ENCODE results near the gene ZNF687.
"Not testable (repeated sequence)": the region's sequence is repeated elsewhere in the genome, so short reads cannot be mapped to it uniquely, and the experiment has no call there.

ZNF687 gene

DNA sequence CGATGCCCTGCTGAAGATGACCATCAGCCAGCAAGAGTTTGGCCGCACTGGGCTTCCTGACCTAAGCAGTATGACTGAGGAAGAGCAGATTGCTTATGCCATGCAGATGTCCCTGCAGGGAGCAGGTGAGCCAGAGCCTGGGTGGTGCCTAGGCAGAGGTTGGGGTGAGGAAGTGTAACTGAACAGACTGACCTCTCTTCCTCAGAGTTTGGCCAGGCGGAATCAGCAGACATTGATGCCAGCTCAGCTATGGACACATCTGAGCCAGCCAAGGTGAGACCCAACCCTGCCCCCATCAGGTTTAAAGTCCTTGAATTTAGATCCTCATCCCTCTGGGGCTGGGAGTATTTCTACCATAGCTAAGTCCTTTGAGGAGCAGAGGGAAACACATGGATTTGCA lies 15.8 kb upstream of the ZNF687 start:
- Mint-ChIP-seq H3K4me3 (no peak overlapping the region), H3K9me3 (no peaks in the 10 kb centered on the region), H3K36me3 (ENCODE audit: low read depth) (peaks cover 41% of the 10 kb centered on the region), H3K27me3 (ENCODE audit: low read depth) (no peaks in the 10 kb centered on the region), H3K4me1 (ENCODE audit: low read depth) (no peaks in the 10 kb centered on the region), H3K27ac (no peak overlapping the region)
- no peak for DNase-seq (ENCODE audit: low spot score)

DNA sequence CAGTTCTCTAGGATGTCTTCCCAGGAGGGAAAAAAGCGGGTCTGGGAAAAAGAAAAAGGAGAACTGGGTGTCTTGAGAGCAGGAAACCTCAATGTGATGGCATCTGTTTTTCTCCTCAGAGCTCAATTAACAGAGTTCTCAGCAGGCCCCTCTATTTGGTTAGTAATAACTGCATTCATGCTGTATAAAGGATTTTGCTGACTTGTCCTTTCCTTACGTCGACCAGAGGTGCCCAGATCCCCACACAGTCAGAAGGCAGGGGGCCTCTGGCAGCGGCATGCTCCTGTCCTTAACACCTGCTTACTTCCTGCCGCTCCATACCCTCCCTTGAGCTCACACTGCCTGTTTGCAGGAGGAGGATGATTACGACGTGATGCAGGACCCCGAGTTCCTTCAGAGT lies 15.3 kb upstream of the ZNF687 start:
- Mint-ChIP-seq H3K27me3 (ENCODE audit: low read depth) (no peaks in the 10 kb centered on the region), H3K27ac (no peak overlapping the region), H3K9me3 (no peaks in the 10 kb centered on the region), H3K4me1 (ENCODE audit: low read depth) (no peaks in the 10 kb centered on the region), H3K36me3 (ENCODE audit: low read depth) (peaks cover 44% of the 10 kb centered on the region), H3K4me3 (no peak overlapping the region)
- no peak for DNase-seq (ENCODE audit: low spot score)

DNA sequence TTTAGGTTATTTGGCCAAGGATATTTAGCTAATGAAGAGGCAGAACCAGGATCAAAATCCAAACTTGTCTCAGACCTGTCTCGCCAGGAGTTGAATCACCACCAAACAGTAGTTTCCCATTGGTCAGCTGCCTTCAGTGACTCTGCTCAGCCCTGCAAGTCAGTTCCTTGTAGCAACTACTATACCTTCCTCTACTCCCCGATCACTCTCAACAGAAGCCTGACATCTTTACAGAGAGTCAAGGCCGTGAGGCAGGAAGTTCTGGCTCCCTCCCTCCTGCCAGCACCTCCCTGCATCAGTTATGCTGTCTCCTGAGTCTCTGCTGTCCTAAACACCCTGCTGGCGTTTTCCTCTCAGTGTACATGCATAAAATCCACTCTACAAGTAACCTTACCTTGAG lies 14.3 kb upstream of the ZNF687 start:
- peaks cover 46% of the 10 kb centered on the region for H3K36me3 Mint-ChIP-seq (ENCODE audit: low read depth)
- DNase-seq (ENCODE audit: low spot score): no peak
- H3K9me3 Mint-ChIP-seq: no peaks in the 10 kb centered on the region
- no peaks in the 10 kb centered on the region for H3K4me1 Mint-ChIP-seq (ENCODE audit: low read depth)
- H3K4me3 Mint-ChIP-seq: no peak overlapping the region
- H3K27me3 Mint-ChIP-seq (ENCODE audit: low read depth): no peaks in the 10 kb centered on the region
- H3K27ac Mint-ChIP-seq: peak overlapping the region; percentile 49

DNA sequence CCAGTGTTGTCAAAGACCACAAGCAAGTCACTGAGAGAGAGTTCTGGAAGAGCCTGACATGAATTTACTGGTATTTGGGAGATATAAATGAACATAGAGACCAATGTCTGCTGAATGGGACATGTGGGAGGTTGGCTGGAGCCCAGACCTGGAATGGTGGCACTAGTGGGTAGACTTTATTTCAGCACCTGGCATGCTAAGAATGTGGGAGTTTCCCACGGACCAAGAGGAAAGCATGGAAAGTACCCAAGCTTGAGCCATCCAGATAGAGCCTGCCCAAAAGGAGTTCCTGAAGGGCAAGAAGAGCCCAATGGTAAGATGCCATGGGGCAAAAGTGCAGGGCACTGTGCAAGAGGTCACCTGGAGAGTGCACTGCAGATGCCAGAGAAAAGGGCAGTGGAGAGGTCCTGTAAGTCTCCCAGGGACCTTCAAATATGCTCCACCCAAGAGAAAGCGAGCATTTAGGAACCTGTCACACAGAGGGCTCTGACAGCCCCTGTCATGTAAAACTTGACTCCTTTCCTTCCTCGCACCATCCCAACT lies 8.1 kb upstream of the ZNF687 start:
- H3K27ac Mint-ChIP-seq: no peak overlapping the region
- H3K27me3 Mint-ChIP-seq (ENCODE audit: low read depth): no peaks in the 10 kb centered on the region
- H3K4me1 Mint-ChIP-seq (ENCODE audit: low read depth): peaks cover 4% of the 10 kb centered on the region
- peaks cover 12% of the 10 kb centered on the region for H3K36me3 Mint-ChIP-seq (ENCODE audit: low read depth)
- H3K9me3 Mint-ChIP-seq: no peaks in the 10 kb centered on the region
- no peak for DNase-seq (ENCODE audit: low spot score)
- H3K4me3 Mint-ChIP-seq: no peak overlapping the region

DNA sequence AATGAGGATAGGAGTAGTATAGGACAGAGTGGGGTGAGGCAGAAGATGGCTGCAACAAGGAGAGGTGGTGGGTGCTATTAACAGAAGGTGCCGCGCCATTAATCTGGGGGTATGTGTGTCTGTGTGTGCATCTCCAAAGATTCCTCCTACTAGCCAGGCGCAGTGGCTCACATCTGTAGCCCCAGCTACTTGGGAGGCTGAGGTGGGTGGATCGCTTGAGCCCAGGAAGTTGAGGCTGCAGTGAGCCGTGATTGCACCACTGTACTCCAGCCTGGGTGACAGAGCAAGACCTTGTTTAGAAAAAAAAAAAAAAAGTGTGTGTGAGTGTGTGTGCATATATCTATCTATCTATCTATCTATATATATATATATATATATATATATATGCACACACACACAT lies 6.8 kb upstream of the ZNF687 start:
- H3K36me3 Mint-ChIP-seq (ENCODE audit: low read depth); H3K27ac Mint-ChIP-seq; H3K9me3 Mint-ChIP-seq; H3K4me3 Mint-ChIP-seq; DNase-seq (ENCODE audit: low spot score); H3K4me1 Mint-ChIP-seq (ENCODE audit: low read depth); H3K27me3 Mint-ChIP-seq (ENCODE audit: low read depth): not testable (repeated sequence)

DNA sequence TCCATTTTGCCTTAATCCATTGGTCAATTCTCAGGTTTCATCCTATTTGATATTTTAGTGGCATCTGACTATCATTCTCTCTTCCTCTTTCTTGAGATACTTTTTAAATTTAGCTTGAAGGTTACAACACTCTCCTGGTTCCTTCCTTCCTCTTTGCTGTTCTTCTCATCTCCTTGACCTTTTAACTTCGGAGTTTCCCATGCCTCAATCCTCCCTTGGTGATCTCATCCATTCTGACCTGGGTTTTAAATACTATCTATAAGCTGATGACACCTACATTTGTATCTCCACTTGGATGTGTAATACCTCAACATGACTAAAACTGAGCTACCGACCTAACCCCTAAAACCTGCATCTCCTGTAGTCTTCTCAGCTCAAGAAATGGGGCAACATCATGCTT lies 4.8 kb upstream of the ZNF687 start:
- no peak overlapping the region for H3K4me3 Mint-ChIP-seq

DNA sequence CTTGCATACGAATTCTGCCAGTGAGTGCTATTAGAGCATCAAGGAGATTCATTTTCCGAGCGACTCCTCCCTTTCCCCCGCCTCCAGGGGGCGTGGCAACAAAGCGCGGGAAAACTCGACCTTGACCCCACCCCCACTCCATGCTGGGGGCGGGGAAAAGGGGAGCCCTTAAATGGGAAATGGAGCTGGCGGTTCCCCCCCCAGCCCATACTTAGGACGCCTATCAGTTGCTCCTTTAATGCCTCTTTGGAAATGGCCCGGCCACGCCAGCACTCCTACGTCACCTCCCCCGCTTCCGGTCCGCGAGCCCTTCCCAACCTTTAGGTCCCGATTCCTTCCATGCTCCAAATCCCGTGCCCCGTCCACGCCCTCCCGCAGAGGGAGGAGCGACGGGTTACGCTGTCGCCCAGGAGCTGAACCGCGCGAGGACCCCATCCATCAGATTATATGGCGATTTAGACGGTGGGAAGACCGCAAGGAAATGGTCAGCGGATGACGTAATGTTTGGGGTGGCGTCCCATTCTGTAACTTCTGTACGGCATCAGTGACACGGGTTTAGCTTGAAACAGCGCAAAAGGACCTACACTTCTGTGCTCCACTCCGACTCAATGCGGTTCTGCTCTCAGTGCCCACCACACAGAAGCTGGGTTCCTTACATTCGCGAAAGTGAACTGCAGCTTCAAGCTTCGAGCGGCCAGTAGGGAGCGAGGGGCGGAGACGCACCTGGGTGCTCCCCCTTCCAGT lies 702 bp upstream of the ZNF687 start:
- peak; percentile 95 for DNase-seq (ENCODE audit: low spot score)
- Mint-ChIP-seq H3K4me3 (peak overlapping the region; percentile 95), H3K9me3 (no peaks in the 10 kb centered on the region), H3K36me3 (ENCODE audit: low read depth) (peaks cover 2% of the 10 kb centered on the region), H3K4me1 (ENCODE audit: low read depth) (peaks cover 18% of the 10 kb centered on the region), H3K27me3 (ENCODE audit: low read depth) (no peaks in the 10 kb centered on the region), H3K27ac (peak overlapping the region; percentile 99)

More for the DNA sequence above, 4.8 kb upstream of the ZNF687 start:
- Mint-ChIP-seq H3K36me3 (ENCODE audit: low read depth) (peaks cover 3% of the 10 kb centered on the region), H3K27me3 (ENCODE audit: low read depth) (no peaks in the 10 kb centered on the region), H3K4me1 (ENCODE audit: low read depth) (peaks cover 4% of the 10 kb centered on the region), H3K27ac (no peak overlapping the region), H3K9me3 (no peaks in the 10 kb centered on the region)
- DNase-seq (ENCODE audit: low spot score): peak; percentile 53

DNA sequence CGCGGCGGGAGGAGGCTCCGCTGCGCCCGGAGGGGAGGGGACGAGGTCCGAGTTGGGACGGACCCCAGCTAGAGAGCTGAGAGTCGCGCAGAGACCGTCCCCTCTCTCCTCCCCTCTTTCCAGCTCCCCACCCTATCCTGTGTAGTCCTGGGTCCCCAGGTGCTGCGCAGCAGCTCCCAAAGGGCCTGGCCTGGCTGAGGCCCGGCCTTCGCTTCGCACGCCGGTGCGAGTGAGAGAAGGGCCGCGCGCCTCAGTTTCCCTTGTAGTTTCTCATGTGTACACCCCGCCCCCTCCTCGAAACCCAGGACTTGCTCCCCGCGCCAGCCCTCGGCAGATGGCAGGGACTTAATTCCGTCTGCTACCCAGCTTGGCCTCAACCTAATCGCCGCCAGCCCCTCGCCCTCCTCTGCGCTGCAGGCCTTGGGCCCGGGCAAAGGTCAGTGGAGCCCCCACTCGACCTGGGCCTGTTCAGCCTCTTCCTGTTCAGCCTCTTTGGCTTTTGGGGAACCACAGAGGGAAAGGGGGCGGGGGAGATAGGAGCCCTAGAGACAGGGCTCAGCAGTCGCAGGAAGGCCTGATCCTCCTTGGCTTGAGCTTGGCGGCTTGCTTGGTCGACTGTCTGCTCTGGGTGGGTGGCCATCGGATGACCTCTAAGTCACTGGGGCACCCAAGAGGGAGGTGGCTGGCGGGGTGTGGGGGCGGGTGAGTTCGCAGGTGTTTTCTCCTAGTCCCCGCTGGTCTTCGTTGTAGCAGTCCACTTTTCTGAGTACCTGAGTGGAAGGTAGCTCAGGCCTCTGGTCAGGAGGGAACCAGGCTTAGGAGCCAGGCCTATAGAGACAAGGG lies 1.0 kb downstream of the ZNF687 start:
- peak; percentile 23 for DNase-seq (ENCODE audit: low spot score)
- Mint-ChIP-seq H3K9me3 (no peaks in the 10 kb centered on the region), H3K36me3 (ENCODE audit: low read depth) (peaks cover 5% of the 10 kb centered on the region), H3K27me3 (ENCODE audit: low read depth) (no peaks in the 10 kb centered on the region), H3K27ac (peak overlapping the region; percentile 89), H3K4me3 (peak overlapping the region; percentile 95), H3K4me1 (ENCODE audit: low read depth) (peaks cover 15% of the 10 kb centered on the region)

DNA sequence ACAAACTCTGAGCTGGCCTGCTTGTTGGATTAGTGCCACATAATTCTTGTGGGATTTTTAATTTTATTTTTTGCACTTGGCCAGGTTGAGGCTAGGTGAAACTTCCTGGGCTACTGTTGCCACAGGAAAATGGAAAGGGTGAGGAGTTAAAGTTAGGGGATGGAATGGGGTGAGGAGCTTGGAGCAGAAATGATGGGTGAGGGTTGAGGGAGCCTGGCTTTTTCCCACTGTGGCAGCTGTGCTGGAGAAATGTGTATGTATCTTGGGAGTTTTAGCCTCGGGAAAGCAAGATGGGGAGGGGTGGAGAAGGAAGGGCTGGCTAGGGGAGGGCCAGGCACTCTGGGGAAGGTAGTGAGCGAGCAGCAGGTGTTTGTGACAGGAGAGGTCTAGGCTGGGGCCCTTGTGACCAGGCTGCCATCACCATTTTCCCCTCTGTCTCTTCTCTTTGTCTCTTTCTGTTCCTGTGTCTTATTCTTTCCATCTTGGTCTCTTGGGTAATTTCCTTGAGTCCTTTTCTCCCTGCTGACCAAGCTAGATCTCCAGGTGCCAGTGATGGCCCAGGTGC lies 2.0 kb downstream of the ZNF687 start:
- H3K27me3 Mint-ChIP-seq (ENCODE audit: low read depth): no peaks in the 10 kb centered on the region
- peak overlapping the region; percentile 89 for H3K27ac Mint-ChIP-seq
- H3K9me3 Mint-ChIP-seq: no peaks in the 10 kb centered on the region
- H3K4me3 Mint-ChIP-seq: peak overlapping the region; percentile 95
- H3K36me3 Mint-ChIP-seq (ENCODE audit: low read depth): peaks cover 13% of the 10 kb centered on the region
- no peak for DNase-seq (ENCODE audit: low spot score)
- peaks cover 15% of the 10 kb centered on the region for H3K4me1 Mint-ChIP-seq (ENCODE audit: low read depth)

DNA sequence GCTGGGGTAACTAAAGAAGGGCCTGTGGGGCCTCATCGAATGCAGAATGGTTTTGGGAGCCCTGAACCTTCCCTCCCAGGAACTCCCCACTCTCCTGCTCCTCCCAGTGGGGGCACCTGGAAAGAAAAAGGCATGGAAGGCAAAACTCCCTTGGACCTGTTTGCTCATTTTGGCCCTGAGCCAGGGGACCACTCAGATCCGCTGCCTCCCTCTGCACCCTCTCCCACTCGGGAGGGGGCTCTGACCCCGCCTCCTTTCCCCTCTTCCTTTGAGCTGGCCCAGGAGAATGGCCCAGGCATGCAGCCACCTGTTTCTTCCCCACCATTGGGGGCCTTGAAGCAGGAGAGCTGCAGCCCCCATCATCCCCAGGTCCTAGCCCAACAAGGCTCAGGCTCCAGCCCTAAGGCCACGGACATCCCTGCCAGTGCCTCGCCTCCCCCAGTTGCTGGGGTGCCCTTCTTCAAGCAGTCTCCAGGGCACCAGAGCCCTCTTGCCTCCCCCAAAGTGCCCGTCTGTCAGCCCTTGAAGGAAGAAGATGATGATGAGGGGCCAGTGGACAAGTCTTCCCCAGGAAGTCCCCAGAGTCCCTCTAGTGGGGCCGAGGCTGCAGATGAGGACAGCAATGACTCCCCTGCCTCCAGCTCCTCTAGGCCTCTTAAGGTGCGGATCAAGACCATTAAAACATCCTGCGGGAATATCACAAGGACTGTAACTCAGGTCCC lies 4.7 kb downstream of the ZNF687 start:
- peaks cover 15% of the 10 kb centered on the region for H3K4me1 Mint-ChIP-seq (ENCODE audit: low read depth)
- H3K27ac Mint-ChIP-seq: no peak overlapping the region
- no peak for DNase-seq (ENCODE audit: low spot score)
- no peaks in the 10 kb centered on the region for H3K9me3 Mint-ChIP-seq
- H3K27me3 Mint-ChIP-seq (ENCODE audit: low read depth): no peaks in the 10 kb centered on the region
- H3K36me3 Mint-ChIP-seq (ENCODE audit: low read depth): peaks cover 22% of the 10 kb centered on the region
- no peak overlapping the region for H3K4me3 Mint-ChIP-seq

DNA sequence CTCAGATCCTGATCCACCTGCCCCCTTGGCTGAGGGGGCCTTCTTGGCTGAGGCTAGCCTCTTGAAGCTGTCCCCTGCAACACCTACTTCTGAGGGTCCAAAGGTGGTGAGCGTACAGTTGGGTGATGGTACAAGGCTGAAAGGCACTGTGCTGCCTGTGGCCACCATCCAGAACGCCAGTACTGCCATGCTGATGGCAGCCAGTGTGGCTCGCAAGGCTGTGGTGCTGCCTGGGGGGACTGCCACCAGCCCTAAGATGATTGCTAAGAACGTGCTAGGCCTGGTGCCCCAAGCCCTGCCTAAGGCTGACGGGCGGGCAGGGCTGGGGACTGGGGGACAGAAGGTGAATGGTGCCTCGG lies 5.2 kb downstream of the ZNF687 start:
- no peaks in the 10 kb centered on the region for H3K9me3 Mint-ChIP-seq
- H3K4me3 Mint-ChIP-seq: no peak overlapping the region
- H3K27me3 Mint-ChIP-seq (ENCODE audit: low read depth): no peaks in the 10 kb centered on the region
- peaks cover 22% of the 10 kb centered on the region for H3K36me3 Mint-ChIP-seq (ENCODE audit: low read depth)
- DNase-seq (ENCODE audit: low spot score): no peak
- no peak overlapping the region for H3K27ac Mint-ChIP-seq
- peaks cover 15% of the 10 kb centered on the region for H3K4me1 Mint-ChIP-seq (ENCODE audit: low read depth)

DNA sequence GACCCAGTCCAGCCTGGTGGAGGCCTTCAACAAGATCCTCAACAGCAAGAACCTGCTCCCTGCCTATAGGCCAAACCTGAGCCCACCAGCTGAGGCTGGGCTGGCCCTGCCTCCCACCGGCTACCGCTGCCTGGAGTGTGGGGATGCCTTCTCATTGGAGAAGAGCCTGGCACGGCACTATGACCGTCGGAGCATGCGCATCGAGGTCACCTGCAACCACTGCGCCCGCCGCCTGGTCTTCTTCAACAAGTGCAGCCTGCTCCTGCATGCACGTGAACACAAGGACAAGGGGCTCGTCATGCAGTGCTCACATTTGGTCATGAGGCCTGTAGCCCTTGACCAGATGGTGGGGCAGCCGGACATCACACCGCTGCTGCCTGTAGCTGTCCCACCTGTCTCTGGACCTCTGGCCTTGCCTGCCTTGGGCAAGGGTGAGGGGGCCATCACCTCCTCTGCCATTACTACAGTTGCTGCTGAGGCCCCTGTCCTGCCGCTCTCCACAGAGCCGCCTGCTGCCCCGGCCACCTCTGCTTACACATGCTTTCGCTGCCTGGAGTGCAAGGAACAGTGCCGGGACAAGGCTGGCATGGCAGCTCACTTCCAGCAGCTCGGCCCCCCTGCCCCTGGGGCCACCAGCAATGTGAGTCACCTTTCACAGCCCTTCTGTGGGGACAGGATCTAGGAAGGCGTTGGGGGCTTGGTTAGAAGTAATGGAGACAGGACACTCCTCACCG lies 5.8 kb downstream of the ZNF687 start:
- H3K27ac Mint-ChIP-seq: no peak overlapping the region

DNA sequence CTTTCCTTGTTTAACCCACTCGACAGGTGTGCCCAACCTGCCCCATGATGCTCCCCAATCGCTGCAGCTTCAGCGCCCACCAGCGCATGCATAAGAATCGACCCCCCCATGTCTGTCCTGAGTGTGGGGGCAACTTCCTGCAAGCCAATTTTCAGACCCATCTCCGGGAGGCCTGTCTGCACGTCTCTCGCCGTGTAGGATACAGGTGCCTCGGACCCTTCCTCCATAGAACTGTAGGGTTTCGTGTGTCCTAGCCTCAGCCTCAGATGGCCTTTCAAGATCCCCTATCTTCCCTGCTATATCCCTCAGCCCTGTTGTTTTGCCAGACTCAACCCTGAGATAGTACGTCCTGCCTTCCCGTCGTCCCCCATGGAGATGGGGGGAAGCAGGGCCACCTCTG lies 6.4 kb downstream of the ZNF687 start:
- peaks cover 10% of the 10 kb centered on the region for H3K4me1 Mint-ChIP-seq (ENCODE audit: low read depth)
- peaks cover 30% of the 10 kb centered on the region for H3K36me3 Mint-ChIP-seq (ENCODE audit: low read depth)
- DNase-seq (ENCODE audit: low spot score): no peak
- H3K9me3 Mint-ChIP-seq: no peaks in the 10 kb centered on the region
- no peaks in the 10 kb centered on the region for H3K27me3 Mint-ChIP-seq (ENCODE audit: low read depth)
- H3K27ac Mint-ChIP-seq: no peak overlapping the region
- no peak overlapping the region for H3K4me3 Mint-ChIP-seq

More for the DNA sequence above, 5.8 kb downstream of the ZNF687 start:
- Mint-ChIP-seq H3K4me3 (no peak overlapping the region), H3K36me3 (ENCODE audit: low read depth) (peaks cover 26% of the 10 kb centered on the region), H3K27me3 (ENCODE audit: low read depth) (no peaks in the 10 kb centered on the region), H3K9me3 (no peaks in the 10 kb centered on the region), H3K4me1 (ENCODE audit: low read depth) (peaks cover 15% of the 10 kb centered on the region)
- no peak for DNase-seq (ENCODE audit: low spot score)
